OCI-LY1 (cell line): Measurements from ENCODE around the gene SLIT3.

Source experiments
- H2AFZ ChIP-seq: fragments of 200-600 bp; sonication (generic), shearing (Covaris generic); 2 replicates; pipeline ENCODE4 v1.6.0; 2014; ENCODE audit warnings: antibody characterized with exemption, mild to moderate bottlenecking, low read length
- H3F3A ChIP-seq: fragments of 200-600 bp; sonication (generic), shearing (Covaris generic); 2 replicates; pipeline ENCODE4 v1.6.0; 2014; ENCODE audit warnings: mild to moderate bottlenecking, antibody characterized with exemption, low read length, moderate library complexity; ENCODE audit not compliant: insufficient read depth
- H3K27ac ChIP-seq: fragments of 200-600 bp; sonication (generic); 2 replicates; pipeline ENCODE4 v1.5.1; 2014; ENCODE audit warnings: low read length, mixed run types, mild to moderate bottlenecking, low read depth; ENCODE audit not compliant: poor library complexity, severe bottlenecking
- H3K27me3 ChIP-seq: fragments of 200-600 bp; sonication (generic); 2 replicates; pipeline ENCODE4 v1.6.0; 2014; ENCODE audit warnings: antibody characterized with exemption, mild to moderate bottlenecking, low read length, moderate library complexity; ENCODE audit not compliant: insufficient read depth
- H3K36me3 ChIP-seq: fragments of 200-600 bp; sonication (generic); 2 replicates; pipeline ENCODE4 v1.6.1; 2014; ENCODE audit warnings: mild to moderate bottlenecking, antibody characterized with exemption, low read length, moderate library complexity, mixed read lengths; ENCODE audit not compliant: insufficient read depth
- H3K4me1 ChIP-seq: fragments of 200-600 bp; sonication (generic); 2 replicates; pipeline ENCODE4 v1.5.1; 2014; ENCODE audit warnings: mild to moderate bottlenecking, low read length, moderate library complexity; ENCODE audit not compliant: insufficient read depth, severe bottlenecking
- H3K4me2 ChIP-seq: fragments of 200-600 bp; sonication (generic), shearing (Covaris generic); 2 replicates; pipeline ENCODE4 v1.6.1; 2014; ENCODE audit warnings: low read length
- H3K4me3 ChIP-seq: fragments of 200-600 bp; sonication (generic); 2 replicates; pipeline ENCODE4 v1.5.1; 2014; ENCODE audit warnings: low read length, low read depth, mild to moderate bottlenecking, mixed read lengths; ENCODE audit not compliant: poor library complexity, severe bottlenecking
- H3K79me2 ChIP-seq: fragments of 200-600 bp; shearing (Covaris generic); 2 replicates; pipeline ENCODE4 v1.6.1; 2016; ENCODE audit warnings: mixed run types, low read length, mixed read lengths; ENCODE audit not compliant: insufficient read depth
- H3K9ac ChIP-seq: fragments of 200-600 bp; sonication (generic), shearing (Covaris generic); 2 replicates; pipeline ENCODE4 v1.6.1; 2014; ENCODE audit warnings: mild to moderate bottlenecking, low read length, mixed read lengths
- H3K9me2 ChIP-seq: fragments of 200-600 bp; sonication (generic), shearing (Covaris generic); 2 replicates; pipeline ENCODE4 v1.6.1; 2014; ENCODE audit warnings: low read depth, mild to moderate bottlenecking, low read length, mixed read lengths
- H3K9me3 ChIP-seq: fragments of 200-600 bp; shearing (Covaris generic); 2 replicates; pipeline ENCODE4 v1.6.1; 2014; ENCODE audit warnings: low read length, mixed read lengths
- H4K20me1 ChIP-seq: fragments of 200-600 bp; sonication (generic), shearing (Covaris generic); 2 replicates; pipeline ENCODE4 v1.6.0; 2016; ENCODE audit warnings: mild to moderate bottlenecking, low read length; ENCODE audit not compliant: insufficient read depth
- EZH2 ChIP-seq: fragments of 200-600 bp; sonication (generic), shearing (Covaris generic); IDR thresholded peaks from 2 replicates; pipeline ENCODE4 v1.8.0; 2017; ENCODE audit warnings: borderline replicate concordance, mixed run types, mild to moderate bottlenecking, antibody characterized with exemption, low read length, moderate library complexity, mixed read lengths
- TF ChIP-seq, protein P1 (sequence below): fragments of 200-600 bp; sonication (generic), shearing (Covaris generic); IDR thresholded peaks from 2 replicates; pipeline ENCODE4 v1.5.1; 2017; ENCODE audit warnings: mild to moderate bottlenecking, antibody characterized with exemption, low read length, moderate library complexity, mixed read lengths

The SLIT3 gene

DNA sequence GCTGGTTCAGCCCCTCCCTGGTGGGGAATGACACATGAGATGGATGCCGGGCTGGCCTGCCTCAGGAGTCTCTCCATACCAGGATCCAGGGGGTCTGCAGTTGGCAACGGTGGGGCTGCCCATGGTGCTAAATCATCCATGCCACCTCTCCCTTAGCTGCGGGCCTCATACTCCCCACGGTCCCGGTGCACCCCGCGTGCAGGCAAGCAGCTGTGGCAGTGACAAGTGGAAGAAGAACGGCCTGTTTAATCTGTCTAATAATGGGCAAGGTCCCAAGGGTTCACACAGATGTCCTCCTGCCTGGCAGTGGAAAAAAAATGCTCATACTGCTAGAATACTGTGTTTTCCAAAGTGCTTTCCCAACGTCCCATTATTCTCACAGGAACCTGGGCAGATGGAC is 524.9 kb downstream of the SLIT3 start:
- Histone ChIP-seq H3K27me3 (peaks cover 4% of the 10 kb centered on the region; the same call in 1 of the 2 replicates), H3K9me2 (no peaks in the 10 kb centered on the region), H4K20me1 (no peaks in the 10 kb centered on the region), H3K9ac (no peak overlapping the region), H3F3A (no peaks in the 10 kb centered on the region), H3K9me3 (no peaks in the 10 kb centered on the region), H3K79me2 (no peaks in the 10 kb centered on the region), H3K4me2 (no peak overlapping the region), H3K4me1 (no peaks in the 10 kb centered on the region), H3K36me3 (no peaks in the 10 kb centered on the region), H3K4me3 (no peak overlapping the region), H3K27ac (no peak overlapping the region), H2AFZ (no peak overlapping the region)
- TF ChIP-seq, protein P1, sequence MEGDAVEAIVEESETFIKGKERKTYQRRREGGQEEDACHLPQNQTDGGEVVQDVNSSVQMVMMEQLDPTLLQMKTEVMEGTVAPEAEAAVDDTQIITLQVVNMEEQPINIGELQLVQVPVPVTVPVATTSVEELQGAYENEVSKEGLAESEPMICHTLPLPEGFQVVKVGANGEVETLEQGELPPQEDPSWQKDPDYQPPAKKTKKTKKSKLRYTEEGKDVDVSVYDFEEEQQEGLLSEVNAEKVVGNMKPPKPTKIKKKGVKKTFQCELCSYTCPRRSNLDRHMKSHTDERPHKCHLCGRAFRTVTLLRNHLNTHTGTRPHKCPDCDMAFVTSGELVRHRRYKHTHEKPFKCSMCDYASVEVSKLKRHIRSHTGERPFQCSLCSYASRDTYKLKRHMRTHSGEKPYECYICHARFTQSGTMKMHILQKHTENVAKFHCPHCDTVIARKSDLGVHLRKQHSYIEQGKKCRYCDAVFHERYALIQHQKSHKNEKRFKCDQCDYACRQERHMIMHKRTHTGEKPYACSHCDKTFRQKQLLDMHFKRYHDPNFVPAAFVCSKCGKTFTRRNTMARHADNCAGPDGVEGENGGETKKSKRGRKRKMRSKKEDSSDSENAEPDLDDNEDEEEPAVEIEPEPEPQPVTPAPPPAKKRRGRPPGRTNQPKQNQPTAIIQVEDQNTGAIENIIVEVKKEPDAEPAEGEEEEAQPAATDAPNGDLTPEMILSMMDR = no peak
- no peak for TF ChIP-seq EZH2

DNA sequence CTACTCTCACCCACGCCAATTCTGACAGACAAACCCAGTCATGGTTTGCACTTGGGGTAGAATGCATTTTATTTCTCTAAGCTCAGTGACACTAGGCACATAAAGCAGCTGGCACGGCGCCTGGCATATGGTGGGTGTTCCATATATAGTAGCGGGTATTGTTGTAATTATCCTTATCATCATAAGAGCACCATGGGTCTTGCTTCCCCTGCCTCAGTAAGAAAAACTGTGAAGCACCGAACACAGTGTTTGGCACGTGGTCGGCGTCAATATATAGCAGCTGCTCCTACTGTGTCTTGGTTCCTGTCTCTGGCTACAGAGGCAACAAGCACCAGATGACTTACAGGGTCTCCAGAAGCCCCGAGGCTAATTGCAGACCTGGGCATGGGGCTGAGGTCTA is 527.7 kb downstream of the SLIT3 start:
- Histone ChIP-seq H3K9ac (no peak overlapping the region), H3K9me2 (no peaks in the 10 kb centered on the region), H4K20me1 (no peaks in the 10 kb centered on the region), H3K4me1 (no peaks in the 10 kb centered on the region), H3K27ac (no peak overlapping the region), H3K27me3 (peaks cover 6% of the 10 kb centered on the region; the same call in 1 of the 2 replicates), H3F3A (no peaks in the 10 kb centered on the region), H3K9me3 (no peaks in the 10 kb centered on the region), H2AFZ (no peak overlapping the region), H3K4me3 (no peak overlapping the region), H3K36me3 (no peaks in the 10 kb centered on the region), H3K79me2 (no peaks in the 10 kb centered on the region), H3K4me2 (no peak overlapping the region)
- TF ChIP-seq, protein P1 = no peak
- no peak for TF ChIP-seq EZH2

GRCh38 chr5:168772316-168772961 is 528.5 kb downstream of the SLIT3 start:
- Histone ChIP-seq H3K27me3 (peaks cover 11% of the 10 kb centered on the region; the same call in 1 of the 2 replicates), H3K4me3 (no peak overlapping the region), H3K9ac (no peak overlapping the region), H2AFZ (no peak overlapping the region), H3K36me3 (no peaks in the 10 kb centered on the region), H3K4me1 (no peaks in the 10 kb centered on the region), H3K4me2 (no peak overlapping the region), H4K20me1 (no peaks in the 10 kb centered on the region), H3K9me3 (no peaks in the 10 kb centered on the region), H3F3A (no peaks in the 10 kb centered on the region), H3K9me2 (no peaks in the 10 kb centered on the region), H3K27ac (no peak overlapping the region), H3K79me2 (no peaks in the 10 kb centered on the region)
- no peak for TF ChIP-seq EZH2
- TF ChIP-seq, protein P1 = no peak
